Psoas muscle (tissue), 8 donors: ENCODE data around the gene RSAD1. TPM values are rescaled to one million over a fixed set of nuclear protein-coding genes. Genes with fewer than 3 reads are reported as not detected.

Source experiments
- ATAC-seq, 4 donors: fragments of 200-7000 bp; cut with Tn5 transposase; one replicate each; pipeline ENCODE4 v1.9.1; 2020; ENCODE audit warnings: moderate library complexity in 3 of 4, mild to moderate bottlenecking in 2 of 4
- DNase-seq, 2 donors: peaks; one replicate each; pipeline ENCODE4 v3.0.0-alpha.2; 2020
- H3K27ac ChIP-seq: fragments of 200-600 bp; one replicate; pipeline ENCODE4 v1.8.0; 2022
- H3K27me3 ChIP-seq, 3 donors: fragments of 200-600 bp in 1 of 3; one replicate each; pipeline versions ENCODE4 v1.6.1 to v1.8.0; 2013 to 2022; ENCODE audit warnings: low read length in 2 of 3, mild to moderate bottlenecking in 2 of 3, moderate library complexity in 1 of 3; ENCODE audit not compliant: insufficient read depth in 3 of 3
- H3K36me3 ChIP-seq, 2 donors: fragments of 200-600 bp in 1 of 2; one replicate each; pipeline versions ENCODE4 v1.6.1 to v1.8.0; 2013 to 2022; ENCODE audit warnings: low read depth in 1 of 2, mild to moderate bottlenecking in 1 of 2, moderate library complexity in 1 of 2; ENCODE audit not compliant: insufficient read depth in 1 of 2
- H3K4me1 ChIP-seq: fragments of 200-600 bp; one replicate; pipeline ENCODE4 v1.8.0; 2022
- H3K4me3 ChIP-seq: fragments of 200-600 bp; one replicate; pipeline ENCODE4 v1.8.0; 2022; ENCODE audit warnings: mild to moderate bottlenecking
- H3K9me3 ChIP-seq: fragments of 200-600 bp; one replicate; pipeline ENCODE4 v1.8.0; 2022
- CTCF ChIP-seq: fragments of 200-600 bp; IDR thresholded peaks from one replicate; pipeline ENCODE4 v1.8.0; 2022; ENCODE audit warnings: antibody characterized with exemption
- WGBS, 3 donors: extraction: QIAGEN DNeasy Blood & Tissue Kit; methylation state at CpG; one replicate each; pipeline versions ENCODE4 v1.1.6 to v1.1.7; 2013; 5-methylcytosine and 5-hydroxymethylcytosine counted together
- intact Hi-C, 2 donors: fragments of 100-400 bp; cut with DNase I; formaldehyde crosslinking; loops; one replicate each; pipeline versions ENCODE4 v1.11.0 to v1.14.2; 2022
- polyA plus RNA-seq, 3 donors: library from polyadenylated mRNA; stranded (reverse); fragments of 200-250 nt; gene quantifications; one replicate each; pipeline ENCODE4 v1.2.3, GENCODE V29; 2013
- total RNA-seq, 4 donors: library from RNA; stranded (reverse); fragmentation: NEBNext Ultra II Directional in 2 of 4; extraction: Animal tissue kit (Norgen Biotek cat#: 25700) in 2 of 4; gene quantifications; one replicate each; pipeline versions ENCODE4 v1.2.1 to v1.2.4, GENCODE V29; 2021 to 2023
- donor health status: healthy with polysubstance abuse.
- donor health status: DM: no; HTN: no; CAD: no; lungs with moderate emphysema.
- donor health status: Bipolar disorder and iron deficiency.
- donor health status: healthy.
- donor health status: DM: yes; HTN: yes; CAD: no.
- donor health status: DM: no; HTN: no; CAD: no.
- donor health status: DM: no; HTN: no; CAD: no.
- donor health status: DM: yes; HTN: yes; CAD: no.

The RSAD1 gene
- total and polyA plus RNA-seq, 7 donors: 34.3 to 63.2 (median 52.4) TPM

DNA sequence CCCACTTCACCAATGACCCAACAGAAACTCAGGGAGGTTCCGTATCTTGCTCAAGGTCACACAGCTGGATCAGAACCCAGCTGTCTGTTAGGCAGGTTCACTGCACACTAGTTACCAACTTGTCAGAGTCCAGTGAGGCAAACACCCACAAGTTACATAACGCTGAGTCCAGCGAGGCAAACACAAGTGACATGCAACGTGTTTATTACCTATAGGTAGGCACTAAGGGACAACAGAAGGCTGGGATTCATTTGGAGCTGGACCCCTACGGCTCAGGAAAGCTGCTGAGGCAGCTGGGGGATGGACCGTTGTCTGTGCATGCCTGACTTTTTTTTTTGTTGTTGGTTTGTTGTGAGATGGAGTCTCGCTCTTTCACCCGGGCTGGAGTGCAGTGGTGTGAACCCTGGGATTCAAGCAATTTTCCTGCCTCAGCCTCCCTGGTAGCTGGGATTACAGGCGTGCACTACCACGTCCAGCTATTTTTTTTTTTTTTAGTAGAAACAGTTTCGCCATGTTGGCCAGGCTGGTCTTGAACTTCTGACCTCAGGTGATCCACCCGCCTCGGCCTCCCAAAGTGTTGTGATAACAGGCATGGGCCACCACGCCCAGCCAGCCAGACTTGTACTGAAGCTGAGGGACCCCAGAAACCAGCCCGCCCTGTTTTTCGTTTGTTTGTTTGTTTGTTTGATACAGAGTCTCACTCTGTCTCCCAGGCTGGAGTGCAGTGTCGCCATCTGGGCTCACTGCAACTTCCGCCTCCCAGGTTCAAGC lies 1.9 kb upstream of the RSAD1 start:
- 71 to 78% (median 78%) methylated on average over 18 of the region's 18 CpGs for WGBS, 3 donors
- Histone ChIP-seq H3K9me3 (no peaks in the 10 kb centered on the region), H3K27me3 (no peaks in the 10 kb centered on the region), H3K27ac (no peak overlapping the region), H3K4me1 (peaks cover 33% of the 10 kb centered on the region), H3K4me3 (no peak overlapping the region), H3K36me3 (peaks cover 0 to 22% of the 10 kb centered on the region in 2 donors)
- intact Hi-C loops: no loop called here
- ATAC-seq: no peak
- TF ChIP-seq CTCF: no peak
- DNase-seq: no peak

- ATAC-seq: peak in 2 of 4 donors; percentile 0
Observed at GRCh38 chr17:50477976-50478375, 684 bp upstream of the RSAD1 start.

GRCh38 chr17:50479522-50480141 lies 972 bp downstream of the RSAD1 start:
- DNase-seq (peak; percentile 82 to 89), ATAC-seq (peak; percentile 53 to 75 (median 61))
- Histone ChIP-seq H3K27ac (peak overlapping the region; percentile 96), H3K27me3 (no peaks in the 10 kb centered on the region), H3K4me3 (peak overlapping the region; percentile 93), H3K36me3 (peaks cover 0 to 44% of the 10 kb centered on the region in 2 donors), H3K9me3 (no peaks in the 10 kb centered on the region), H3K4me1 (peaks cover 37% of the 10 kb centered on the region)
- intact Hi-C loops: loop anchor here (2.0 to 10.0 kb wide), 5 partner anchors 63 to 355 kb away; partner anchors contain the start of genes WFIKKN2 (in 2 of the 2), ANKRD40 (in 1 of the 2) and SPATA20 (in 1 of the 2)
- WGBS, 3 donors: 14 to 16% (median 15%) methylated on average over 19 of the region's 19 CpGs
- peak; percentile 54 for TF ChIP-seq CTCF

More at GRCh38 chr17:50477976-50478375, 684 bp upstream of the RSAD1 start:
- intact Hi-C loops: no loop called here
- no peak for TF ChIP-seq CTCF
- Histone ChIP-seq H3K4me1 (peaks cover 34% of the 10 kb centered on the region), H3K36me3 (peaks cover 0 to 29% of the 10 kb centered on the region in 2 donors), H3K27ac (peak overlapping the region; percentile 96), H3K9me3 (no peaks in the 10 kb centered on the region), H3K27me3 (no peaks in the 10 kb centered on the region), H3K4me3 (peak overlapping the region; percentile 93)
- DNase-seq: no peak
- WGBS, 3 donors: 49 to 64% (median 53%) methylated on average over 7 of the region's 7 CpGs

DNA sequence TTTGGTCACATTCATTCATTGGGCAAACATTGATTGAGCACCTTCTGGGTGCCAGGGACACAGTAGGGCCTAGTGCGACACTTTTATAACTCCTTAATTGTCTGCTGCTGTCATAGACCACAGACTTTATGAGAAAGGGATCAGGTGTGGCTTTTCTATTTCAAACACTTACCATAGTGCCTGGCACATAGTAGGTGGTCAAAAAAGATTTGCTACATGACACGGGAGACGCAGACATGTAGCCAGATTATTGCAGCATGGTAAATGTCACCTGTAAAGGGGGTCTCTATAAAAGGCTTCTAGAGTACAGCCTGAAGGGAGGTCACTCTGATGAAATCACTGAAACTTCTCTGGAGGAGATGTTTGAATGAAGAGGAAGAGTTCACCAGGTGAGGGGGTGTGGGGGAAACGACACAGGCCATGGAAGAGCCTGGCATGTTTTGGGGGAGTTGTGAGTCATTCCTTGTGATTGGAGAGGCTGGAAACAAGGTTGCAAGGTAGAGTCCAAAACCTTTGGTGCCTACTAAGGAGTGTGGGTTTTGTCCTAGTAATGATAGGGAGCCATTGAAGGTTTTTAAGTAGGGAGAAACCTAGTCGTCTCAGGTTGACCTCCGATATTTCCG lies 1.6 kb downstream of the RSAD1 start:
- TF ChIP-seq CTCF: no peak
- 81 to 90% (median 82%) methylated on average over 7 of the region's 7 CpGs for WGBS, 3 donors
- peak overlapping the region; percentile 96 for H3K27ac ChIP-seq

More for the DNA sequence above, 1.6 kb downstream of the RSAD1 start:
- peaks cover 0 to 50% of the 10 kb centered on the region in 2 donors for H3K36me3 ChIP-seq
- peak overlapping the region; percentile 93 for H3K4me3 ChIP-seq
- ATAC-seq: no peak
- no peaks in the 10 kb centered on the region for H3K9me3 ChIP-seq
- intact Hi-C loops: loop anchor here (2.0 to 10.0 kb wide), 5 partner anchors 63 to 355 kb away; partner anchors contain the start of genes WFIKKN2 (in 2 of the 2), ANKRD40 (in 1 of the 2) and SPATA20 (in 1 of the 2)
- DNase-seq: no peak
- no peaks in the 10 kb centered on the region for H3K27me3 ChIP-seq
- H3K4me1 ChIP-seq: peaks cover 37% of the 10 kb centered on the region
